ENCODE results near the gene TCF12.

The TCF12 gene

GRCh38 chr15:57223345-57223744 is 304.9 kb downstream of the TCF12 start:
- no peak for DNase-seq

DNA sequence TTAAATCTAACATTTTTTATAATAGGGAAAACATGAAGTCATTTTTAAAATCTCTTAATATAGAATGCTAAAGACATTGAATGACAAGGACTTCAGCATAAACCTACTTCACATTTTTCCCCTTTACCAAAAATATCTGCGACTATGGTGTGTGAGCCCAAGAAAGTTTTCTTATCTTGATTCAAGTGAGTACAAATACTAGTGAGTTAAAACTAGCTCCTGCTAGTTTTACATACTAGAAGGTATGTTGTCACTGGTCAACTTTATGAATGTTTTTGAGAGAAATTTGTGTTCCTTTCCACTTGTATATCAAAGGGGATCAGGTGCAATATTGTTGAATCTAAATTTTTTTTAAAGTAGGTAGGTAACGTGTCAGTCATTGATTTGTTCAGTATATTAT is 305.4 kb downstream of the TCF12 start:
- no peak for DNase-seq

DNA sequence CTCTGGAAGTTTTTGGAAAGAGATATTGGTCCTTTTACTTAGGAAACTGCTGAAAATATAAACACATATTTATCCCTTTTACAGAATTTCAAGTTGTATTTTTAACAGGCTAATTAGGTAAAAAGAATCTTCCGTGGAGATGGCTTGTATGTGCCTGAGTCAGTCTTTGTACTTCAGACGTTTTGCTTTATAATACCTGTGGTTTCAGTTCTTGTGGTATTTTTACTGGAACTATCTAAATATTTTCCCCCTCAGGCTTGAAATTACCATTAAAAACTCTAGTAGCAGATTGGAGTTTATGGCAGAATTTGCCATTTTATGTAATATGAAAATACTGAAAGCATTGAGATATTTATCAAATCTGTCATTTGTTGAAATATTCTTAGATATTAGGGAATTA is 306.2 kb downstream of the TCF12 start:
- no peak for DNase-seq

GRCh38 chr15:57227166-57227565 is 308.7 kb downstream of the TCF12 start:
- DNase-seq: no peak

DNA sequence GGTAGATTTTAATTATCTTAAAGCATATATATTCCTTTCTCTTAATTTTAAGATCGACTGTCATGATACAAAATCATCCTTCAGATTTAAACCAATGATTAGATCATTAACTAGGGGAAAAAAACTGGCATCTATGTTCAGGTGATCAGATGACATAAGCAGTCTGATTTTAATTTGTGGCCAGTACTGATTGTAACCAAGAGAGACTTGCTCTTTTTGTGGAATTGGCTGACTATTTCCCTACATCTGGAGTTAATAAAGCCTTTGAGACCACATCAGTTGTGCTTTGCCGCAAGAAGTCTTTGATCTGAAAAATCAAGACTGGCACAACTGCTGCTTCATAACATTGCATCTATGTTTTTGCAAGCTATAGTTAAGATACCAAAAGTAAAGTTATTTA is 309.5 kb downstream of the TCF12 start:
- no peak for DNase-seq

GRCh38 chr15:57228395-57228794 is 310.0 kb downstream of the TCF12 start:
- DNase-seq: no peak

DNA sequence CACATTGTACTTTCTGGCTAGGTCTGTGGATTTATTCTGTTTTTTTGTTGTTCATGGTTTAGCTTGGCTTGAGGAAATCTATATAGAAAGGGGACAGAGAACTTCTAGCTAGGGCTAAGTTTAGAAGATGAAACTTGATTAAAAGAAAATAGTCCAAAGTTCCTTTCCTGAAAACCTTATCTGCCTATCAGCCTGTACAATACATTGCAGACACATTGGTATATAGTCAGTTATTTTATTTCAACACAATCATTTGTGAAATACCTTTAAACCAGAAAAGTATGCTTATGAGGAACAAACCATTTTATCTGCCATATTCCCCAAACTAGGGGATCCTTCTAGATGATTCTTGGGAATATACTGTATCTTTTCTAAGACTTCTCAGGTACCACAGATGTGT is 310.6 kb downstream of the TCF12 start:
- DNase-seq: no peak

DNA sequence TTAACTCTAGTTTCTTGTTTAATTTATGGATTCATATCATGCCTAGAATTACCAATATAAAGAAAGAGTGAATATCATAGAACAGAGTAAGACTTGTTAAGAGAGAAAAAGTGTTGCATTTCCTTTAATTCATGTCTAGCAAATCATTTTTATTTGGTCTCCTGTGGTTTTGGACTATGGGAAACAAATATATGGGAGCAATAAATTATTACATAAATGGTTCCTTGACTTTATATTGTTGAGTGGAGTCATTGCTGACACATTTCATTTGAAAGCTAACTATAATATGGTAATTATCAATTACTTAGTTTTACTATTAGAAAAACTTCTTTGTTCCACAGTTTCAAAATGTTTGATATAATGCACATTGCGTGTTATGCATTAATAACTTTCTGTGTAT is 313.1 kb downstream of the TCF12 start:
- DNase-seq: no peak

DNA sequence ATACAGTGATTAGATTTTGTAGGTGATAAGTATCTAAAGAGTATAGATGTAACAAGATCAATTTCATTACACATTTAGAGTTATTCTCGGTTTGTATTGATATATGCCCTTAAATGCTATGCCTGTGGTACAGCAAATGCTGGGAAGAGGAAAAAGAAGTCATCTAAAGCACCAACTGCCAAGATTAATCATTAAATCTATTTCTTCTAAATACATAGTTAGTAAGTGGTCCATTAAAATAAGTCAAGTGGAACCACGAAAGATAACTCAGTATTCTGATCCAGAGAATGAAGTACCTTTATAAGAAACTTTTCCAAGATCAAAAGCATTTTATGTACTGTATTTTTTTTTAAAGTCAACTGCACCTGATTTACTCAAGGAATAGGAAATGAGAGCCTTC is 315.7 kb downstream of the TCF12 start:
- no peak for DNase-seq

GRCh38 chr15:57235186-57235585 is 316.7 kb downstream of the TCF12 start:
- DNase-seq: no peak

- no peak for DNase-seq
Observed at GRCh38 chr15:57235873-57236272, 317.4 kb downstream of the TCF12 start.

DNA sequence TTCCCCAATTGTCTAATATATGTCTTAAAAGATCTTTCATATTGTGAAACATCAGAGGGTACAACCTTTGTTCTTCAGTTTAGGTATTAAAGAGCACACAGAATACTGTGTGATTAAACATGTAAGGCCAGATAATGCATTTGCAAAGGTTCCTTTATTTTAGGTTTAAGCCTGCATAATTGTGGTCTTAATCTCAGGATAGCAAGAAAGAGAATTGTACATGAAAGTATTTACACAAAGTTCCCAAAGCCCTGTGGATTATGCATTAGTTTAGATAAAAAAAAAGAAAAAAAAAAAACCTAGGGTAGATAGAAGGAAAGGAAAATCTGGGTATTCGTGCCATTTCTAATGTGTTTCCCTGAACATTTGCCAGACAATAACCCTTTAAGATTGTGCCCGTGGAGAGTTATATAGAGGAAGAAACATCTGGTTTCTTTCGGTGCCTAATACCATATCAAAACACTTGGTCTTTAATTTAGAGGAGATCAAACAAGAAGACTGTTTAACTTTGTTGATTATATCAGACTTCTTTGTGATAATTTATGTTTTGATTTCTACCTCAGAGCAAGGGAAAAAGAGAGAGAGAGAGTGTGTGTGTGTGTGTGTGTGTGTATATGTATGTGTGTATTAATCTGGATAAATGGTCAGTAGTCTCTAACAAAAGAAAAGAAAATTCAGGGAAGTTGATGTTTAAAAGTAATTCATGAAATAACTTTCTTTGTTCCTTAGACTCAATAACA is 318.3 kb downstream of the TCF12 start:
- no peak for DNase-seq

GRCh38 chr15:57237301-57237642 is 318.8 kb downstream of the TCF12 start:
- DNase-seq: no peak

DNA sequence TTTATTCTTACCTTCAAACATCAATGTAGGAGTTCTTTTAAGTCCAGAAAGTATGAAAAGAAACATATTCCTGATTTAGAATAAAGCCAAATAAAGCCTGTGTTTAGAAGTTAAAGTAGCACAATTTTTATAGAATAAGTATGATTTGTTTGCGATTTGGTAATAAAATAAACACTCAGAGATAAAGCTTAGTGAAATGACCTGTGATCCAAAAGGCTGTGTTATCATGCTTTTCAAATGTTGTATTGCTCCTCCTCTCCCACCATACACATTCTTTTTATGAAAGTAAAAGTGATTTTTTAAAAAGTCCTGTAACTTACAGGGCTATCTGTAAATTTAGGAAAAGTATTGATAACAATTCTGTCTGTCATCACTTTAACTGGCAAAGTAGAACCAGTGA is 319.2 kb downstream of the TCF12 start:
- no peak for DNase-seq

- no peak for DNase-seq
Observed at GRCh38 chr15:57245130-57245529, 326.7 kb downstream of the TCF12 start.

GRCh38 chr15:57245714-57246113 is 327.3 kb downstream of the TCF12 start:
- DNase-seq: no peak

GRCh38 chr15:57248074-57248473 is 329.6 kb downstream of the TCF12 start:
- DNase-seq: no peak

- no peak for DNase-seq
Observed at GRCh38 chr15:57251308-57251707, 332.9 kb downstream of the TCF12 start.

- no peak for DNase-seq
Observed at GRCh38 chr15:57251941-57252340, 333.5 kb downstream of the TCF12 start.

DNA sequence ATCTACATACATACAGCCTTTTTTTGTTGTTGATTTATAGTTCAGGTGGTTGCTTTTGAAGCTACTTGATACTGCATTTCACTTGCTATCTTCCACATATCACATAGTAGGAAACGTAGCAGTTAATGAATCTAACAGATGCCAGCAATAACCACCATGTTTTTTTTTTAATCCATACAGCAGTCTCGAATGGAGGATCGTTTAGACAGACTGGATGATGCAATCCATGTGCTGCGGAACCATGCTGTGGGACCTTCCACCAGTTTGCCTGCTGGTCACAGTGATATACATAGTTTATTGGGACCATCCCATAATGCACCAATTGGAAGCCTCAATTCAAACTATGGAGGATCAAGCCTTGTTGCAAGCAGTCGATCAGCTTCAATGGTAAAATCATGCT is 334.6 kb downstream of the TCF12 start:
- no peak for DNase-seq

DNA sequence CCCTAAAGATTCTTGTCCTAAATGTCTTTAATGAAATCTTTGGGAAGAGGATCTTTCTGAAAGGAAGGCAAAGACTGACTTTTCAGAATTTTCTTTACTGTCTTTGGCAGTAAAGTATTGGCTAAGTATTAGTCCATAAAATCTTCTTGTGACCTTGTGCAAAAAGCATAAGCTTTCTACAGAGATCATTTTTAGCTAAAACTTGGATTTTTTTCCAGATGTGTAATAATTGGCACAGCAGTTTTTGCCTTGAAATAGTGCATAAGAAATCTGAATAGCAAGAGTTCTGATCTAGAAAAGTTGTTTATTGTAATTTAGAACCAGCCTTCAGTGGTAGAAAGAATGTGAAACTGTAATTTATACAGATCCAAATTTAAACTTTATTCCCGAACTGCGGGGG is 335.1 kb downstream of the TCF12 start:
- DNase-seq: no peak

GRCh38 chr15:57255751-57256341 is 337.4 kb downstream of the TCF12 start:
- no peak for DNase-seq

- DNase-seq: no peak
Observed at GRCh38 chr15:57256939-57257338, 338.5 kb downstream of the TCF12 start.

GRCh38 chr15:57259568-57260040 is 341.2 kb downstream of the TCF12 start:
- no peak for DNase-seq

DNA sequence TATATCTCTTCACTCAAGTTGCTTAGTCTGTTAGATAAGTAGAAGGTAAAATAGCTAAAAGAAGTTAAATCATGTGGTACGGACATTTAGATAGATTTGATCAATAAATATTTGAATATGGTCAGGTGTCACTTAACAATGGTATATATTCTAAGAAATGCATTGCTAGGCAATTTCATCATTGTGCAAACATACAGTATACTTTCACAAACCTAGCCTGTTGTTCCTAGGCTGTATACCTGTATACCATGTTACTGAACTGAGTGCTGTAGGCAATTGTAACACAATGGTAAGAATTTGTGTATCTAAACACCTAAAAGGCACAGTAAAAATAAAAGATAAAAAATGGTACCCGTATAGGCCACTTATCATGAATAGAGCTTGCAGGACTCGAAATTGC is 345.1 kb downstream of the TCF12 start:
- no peak for DNase-seq
